Liver (tissue), 9 donors: ENCODE results near the gene SLC4A5. TPM values are rescaled to one million over a fixed set of nuclear protein-coding genes. Genes with fewer than 3 reads are reported as not detected.

Source experiments
- DNase-seq: peaks from one replicate; pipeline ENCODE4 v3.0.0-alpha.2; 2017; ENCODE audit warnings: low spot score
- H3K27ac ChIP-seq, 2 donors: one replicate each; pipeline ENCODE4 v1.7.0; 2013; ENCODE audit warnings: inconsistent platforms in 2 of 2, low read length in 2 of 2, control low read depth in 1 of 2, low read depth in 1 of 2, mild to moderate bottlenecking in 1 of 2
- H3K27me3 ChIP-seq, 4 donors: one replicate each; pipeline versions ENCODE4 v1.6.1 to v1.7.0; 2013; ENCODE audit warnings: low read length in 3 of 4, inconsistent platforms in 1 of 4, mild to moderate bottlenecking in 1 of 4, moderate library complexity in 1 of 4; ENCODE audit not compliant: control insufficient read depth in 4 of 4, insufficient read depth in 4 of 4
- H3K36me3 ChIP-seq, 4 donors: one replicate each; pipeline versions ENCODE4 v1.6.1 to v1.7.0; 2013; ENCODE audit warnings: low read length in 3 of 4, mild to moderate bottlenecking in 3 of 4, low read depth in 1 of 4, moderate library complexity in 1 of 4; ENCODE audit not compliant: control insufficient read depth in 4 of 4, insufficient read depth in 3 of 4
- H3K4me1 ChIP-seq, 4 donors: one replicate each; pipeline versions ENCODE4 v1.6.1 to v1.7.0; 2013; ENCODE audit warnings: low read length in 3 of 4, mild to moderate bottlenecking in 3 of 4, moderate library complexity in 1 of 4; ENCODE audit not compliant: control insufficient read depth in 4 of 4, insufficient read depth in 4 of 4
- H3K4me3 ChIP-seq, 3 donors: one replicate each; pipeline versions ENCODE4 v1.6.1 to v1.7.0; 2013; ENCODE audit warnings: low read length in 3 of 3, control low read depth in 1 of 3, low read depth in 1 of 3, mild to moderate bottlenecking in 1 of 3
- H3K9ac ChIP-seq, 2 donors: one replicate each; pipeline ENCODE4 v1.7.0; 2013; ENCODE audit warnings: low read length in 2 of 2, mild to moderate bottlenecking in 2 of 2, moderate library complexity in 2 of 2, control low read depth in 1 of 2, low read depth in 1 of 2
- H3K9me3 ChIP-seq, 4 donors: one replicate each; pipeline versions ENCODE4 v1.6.1 to v1.7.0; 2013; ENCODE audit warnings: low read length in 3 of 4; ENCODE audit not compliant: control insufficient read depth in 4 of 4
- EGR1 ChIP-seq, 2 donors: IDR thresholded peaks; 2 replicates each; pipeline ENCODE4 v1.6.1; 2016 to 2018; ENCODE audit warnings: antibody characterized with exemption in 2 of 2, low read depth in 2 of 2
- FOXA1 ChIP-seq: IDR thresholded peaks from 2 replicates; pipeline ENCODE4 v1.6.1; 2016; ENCODE audit warnings: antibody characterized with exemption
- FOXA2 ChIP-seq: IDR thresholded peaks from 2 replicates; pipeline ENCODE4 v1.6.1; 2016; ENCODE audit warnings: antibody characterized with exemption
- GABPA ChIP-seq, 2 donors: IDR thresholded peaks in 1 of 2; conservative IDR thresholded peaks in 1 of 2; 2 replicates each; pipeline ENCODE4 v1.6.1; 2016; ENCODE audit warnings: antibody characterized with exemption in 2 of 2, mild to moderate bottlenecking in 1 of 2, moderate library complexity in 1 of 2
- HNF4A ChIP-seq, 2 donors: conservative IDR thresholded peaks; 2 replicates each; pipeline ENCODE4 v1.6.1; 2016; ENCODE audit warnings: antibody characterized with exemption in 2 of 2, mild to moderate bottlenecking in 2 of 2
- HNF4G ChIP-seq: IDR thresholded peaks from 2 replicates; pipeline ENCODE4 v1.6.1; 2016; ENCODE audit warnings: antibody characterized with exemption
- JUND ChIP-seq, 2 donors: IDR thresholded peaks; 2 replicates each; pipeline ENCODE4 v1.6.1; 2016; ENCODE audit warnings: antibody characterized with exemption in 2 of 2
- NR2F2 ChIP-seq: IDR thresholded peaks from 2 replicates; pipeline ENCODE4 v1.6.1; 2016; ENCODE audit warnings: antibody characterized with exemption
- RAD21 ChIP-seq, 2 donors: IDR thresholded peaks; 2 replicates each; pipeline ENCODE4 v1.6.1; 2016; ENCODE audit warnings: antibody characterized with exemption in 2 of 2, mild to moderate bottlenecking in 2 of 2
- RXRA ChIP-seq, 2 donors: IDR thresholded peaks; 2 replicates each; pipeline ENCODE4 v1.6.1; 2017 to 2018; ENCODE audit warnings: antibody characterized with exemption in 2 of 2, mild to moderate bottlenecking in 1 of 2
- SP1 ChIP-seq: IDR thresholded peaks from 2 replicates; pipeline ENCODE4 v1.6.1; 2018; ENCODE audit warnings: antibody characterized with exemption, mild to moderate bottlenecking
- TAF1 ChIP-seq: conservative IDR thresholded peaks from 2 replicates; pipeline ENCODE4 v1.6.1; 2016; ENCODE audit warnings: antibody characterized with exemption, mild to moderate bottlenecking
- YY1 ChIP-seq: IDR thresholded peaks from 2 replicates; pipeline ENCODE4 v1.6.1; 2016; ENCODE audit warnings: antibody characterized with exemption, mild to moderate bottlenecking
- WGBS: extraction: QIAGEN DNeasy Blood & Tissue Kit; methylation state at CpG from one replicate; pipeline ENCODE4 v1.1.7; 2013; 5-methylcytosine and 5-hydroxymethylcytosine counted together
- polyA plus RNA-seq, 2 donors: library from polyadenylated mRNA; stranded (reverse) in 1 of 2; unstranded in 1 of 2; fragments of 200-250 nt in 1 of 2; fragments of >200 nt in 1 of 2; fragmentation: Nextera tagmentation in 1 of 2; extraction: Ambion mirVana in 1 of 2; gene quantifications; one replicate each; pipeline versions ENCODE4 v1.2.1 to v1.2.3, GENCODE V29; 2013 to 2015
- total RNA-seq, 2 donors: library from RNA; depleted of rRNA; stranded (reverse); fragments of >200 nt; gene quantifications; one replicate each; pipeline ENCODE4 v1.2.3, GENCODE V29; 2014
- TF ChIP-seq, protein P1 (sequence below): IDR thresholded peaks from 2 replicates; pipeline ENCODE4 v1.6.1; 2016; ENCODE audit warnings: antibody characterized with exemption
- TF ChIP-seq, protein P2 (sequence below): IDR thresholded peaks from 2 replicates; pipeline ENCODE4 v1.6.1; 2016; ENCODE audit warnings: antibody characterized with exemption
- TF ChIP-seq, protein P3 (sequence below): IDR thresholded peaks from 2 replicates; pipeline ENCODE4 v1.6.1; 2016; ENCODE audit warnings: antibody characterized with exemption, mild to moderate bottlenecking
- TF ChIP-seq, protein P4 (sequence below): fragments of 150-350 bp; IDR thresholded peaks from 2 replicates; pipeline ENCODE4 v1.5.1; 2017; ENCODE audit warnings: improper control_type of control experiment, low read depth, low read length; ENCODE audit not compliant: missing input control
- TF ChIP-seq, protein P5 (sequence below): IDR thresholded peaks from 2 replicates; pipeline ENCODE4 v1.6.1; 2016; ENCODE audit warnings: antibody characterized with exemption
- donor health status: healthy.
- donor health status: healthy.
- donor health status: healthy.
- donor health status: healthy.
- donor health status: healthy.

The SLC4A5 gene
- total and polyA plus RNA-seq, 4 donors, result 0.12 to 0.50 (median 0.29) TPM

DNA sequence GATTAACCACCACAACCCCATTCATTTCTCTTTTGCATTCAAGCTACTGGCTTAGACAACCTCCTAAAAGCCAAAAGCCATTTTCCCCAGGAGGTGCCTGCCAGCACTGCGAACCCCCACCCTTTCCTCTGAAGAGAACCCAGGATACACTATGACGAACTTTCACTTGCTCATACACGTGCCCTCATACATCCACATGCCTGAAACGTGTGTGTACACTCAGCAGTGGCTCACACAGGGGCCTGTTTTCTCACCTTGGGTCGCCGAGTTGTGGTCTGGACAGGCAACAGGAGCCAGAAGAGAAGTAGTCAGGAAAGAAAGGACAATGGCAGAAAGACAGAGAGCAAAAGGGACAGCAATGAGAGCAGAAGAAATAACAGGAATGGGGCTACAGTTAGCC, 29.5 kb upstream of the SLC4A5 start:
- Histone ChIP-seq H3K4me1 (no peaks in the 10 kb centered on the region), H3K36me3 (peaks cover 9 to 54% (median 34%) of the 10 kb centered on the region in 4 donors), H3K9me3 (no peaks in the 10 kb centered on the region), H3K27me3 (no peaks in the 10 kb centered on the region), H3K4me3 (no peak overlapping the region), H3K9ac (no peak overlapping the region), H3K27ac (no peak overlapping the region)
- DNase-seq, result no peak
- 94% methylated on average over 6 of the region's 6 CpGs for WGBS
- TF ChIP-seq HNF4A (conservative IDR thresholded peaks at IDR 0.05) (no peak), YY1 (no peak)

DNA sequence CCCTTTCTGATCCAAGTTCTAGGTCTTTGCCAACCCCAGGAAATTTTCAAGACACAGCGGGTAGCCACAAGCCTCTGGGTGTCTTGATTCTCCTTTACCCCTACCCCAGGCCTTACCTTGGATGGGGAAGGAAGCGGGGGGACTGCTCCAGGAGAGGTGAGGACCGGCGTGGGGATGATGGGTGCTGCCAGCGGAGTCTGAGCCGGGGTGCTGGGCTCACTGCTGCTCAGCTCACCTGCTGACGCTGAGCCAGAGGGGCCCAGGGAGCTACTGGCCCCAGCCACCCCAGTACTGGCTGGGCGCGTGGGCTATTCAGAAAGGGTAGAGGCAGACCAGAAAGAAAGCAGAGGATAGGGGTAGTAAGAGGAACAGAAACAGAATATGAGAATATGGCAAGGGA, 28.2 kb upstream of the SLC4A5 start:
- Histone ChIP-seq H3K27ac (no peak overlapping the region), H3K27me3 (no peaks in the 10 kb centered on the region), H3K36me3 (peaks cover 10 to 59% (median 40%) of the 10 kb centered on the region in 4 donors), H3K4me3 (no peak overlapping the region), H3K4me1 (no peaks in the 10 kb centered on the region), H3K9ac (no peak overlapping the region), H3K9me3 (no peaks in the 10 kb centered on the region)
- no peak for DNase-seq
- WGBS, result 98% methylated on average over 9 of the region's 9 CpGs
- TF ChIP-seq RAD21 (IDR thresholded peaks at IDR 0.05) (no peak), JUND (IDR thresholded peaks at IDR 0.05) (no peak), RXRA (IDR thresholded peaks at IDR 0.05) (no peak), HNF4G (no peak), NR2F2 (no peak), YY1 (no peak), GABPA (IDR thresholded peaks at IDR 0.05 in 1 of 2, conservative IDR thresholded peaks at IDR 0.05 in 1 of 2) (no peak), FOXA1 (no peak), TAF1 (no peak), FOXA2 (no peak), EGR1 (IDR thresholded peaks at IDR 0.05; ENCODE audit: low read depth in 2 of 2) (no peak), SP1 (no peak), HNF4A (conservative IDR thresholded peaks at IDR 0.05) (no peak)
- TF ChIP-seq, protein P1, sequence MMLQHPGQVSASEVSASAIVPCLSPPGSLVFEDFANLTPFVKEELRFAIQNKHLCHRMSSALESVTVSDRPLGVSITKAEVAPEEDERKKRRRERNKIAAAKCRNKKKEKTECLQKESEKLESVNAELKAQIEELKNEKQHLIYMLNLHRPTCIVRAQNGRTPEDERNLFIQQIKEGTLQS, result no peak
- TF ChIP-seq, protein P2, sequence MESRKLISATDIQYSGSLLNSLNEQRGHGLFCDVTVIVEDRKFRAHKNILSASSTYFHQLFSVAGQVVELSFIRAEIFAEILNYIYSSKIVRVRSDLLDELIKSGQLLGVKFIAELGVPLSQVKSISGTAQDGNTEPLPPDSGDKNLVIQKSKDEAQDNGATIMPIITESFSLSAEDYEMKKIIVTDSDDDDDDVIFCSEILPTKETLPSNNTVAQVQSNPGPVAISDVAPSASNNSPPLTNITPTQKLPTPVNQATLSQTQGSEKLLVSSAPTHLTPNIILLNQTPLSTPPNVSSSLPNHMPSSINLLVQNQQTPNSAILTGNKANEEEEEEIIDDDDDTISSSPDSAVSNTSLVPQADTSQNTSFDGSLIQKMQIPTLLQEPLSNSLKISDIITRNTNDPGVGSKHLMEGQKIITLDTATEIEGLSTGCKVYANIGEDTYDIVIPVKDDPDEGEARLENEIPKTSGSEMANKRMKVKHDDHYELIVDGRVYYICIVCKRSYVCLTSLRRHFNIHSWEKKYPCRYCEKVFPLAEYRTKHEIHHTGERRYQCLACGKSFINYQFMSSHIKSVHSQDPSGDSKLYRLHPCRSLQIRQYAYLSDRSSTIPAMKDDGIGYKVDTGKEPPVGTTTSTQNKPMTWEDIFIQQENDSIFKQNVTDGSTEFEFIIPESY, result no peak
- TF ChIP-seq, protein P3, sequence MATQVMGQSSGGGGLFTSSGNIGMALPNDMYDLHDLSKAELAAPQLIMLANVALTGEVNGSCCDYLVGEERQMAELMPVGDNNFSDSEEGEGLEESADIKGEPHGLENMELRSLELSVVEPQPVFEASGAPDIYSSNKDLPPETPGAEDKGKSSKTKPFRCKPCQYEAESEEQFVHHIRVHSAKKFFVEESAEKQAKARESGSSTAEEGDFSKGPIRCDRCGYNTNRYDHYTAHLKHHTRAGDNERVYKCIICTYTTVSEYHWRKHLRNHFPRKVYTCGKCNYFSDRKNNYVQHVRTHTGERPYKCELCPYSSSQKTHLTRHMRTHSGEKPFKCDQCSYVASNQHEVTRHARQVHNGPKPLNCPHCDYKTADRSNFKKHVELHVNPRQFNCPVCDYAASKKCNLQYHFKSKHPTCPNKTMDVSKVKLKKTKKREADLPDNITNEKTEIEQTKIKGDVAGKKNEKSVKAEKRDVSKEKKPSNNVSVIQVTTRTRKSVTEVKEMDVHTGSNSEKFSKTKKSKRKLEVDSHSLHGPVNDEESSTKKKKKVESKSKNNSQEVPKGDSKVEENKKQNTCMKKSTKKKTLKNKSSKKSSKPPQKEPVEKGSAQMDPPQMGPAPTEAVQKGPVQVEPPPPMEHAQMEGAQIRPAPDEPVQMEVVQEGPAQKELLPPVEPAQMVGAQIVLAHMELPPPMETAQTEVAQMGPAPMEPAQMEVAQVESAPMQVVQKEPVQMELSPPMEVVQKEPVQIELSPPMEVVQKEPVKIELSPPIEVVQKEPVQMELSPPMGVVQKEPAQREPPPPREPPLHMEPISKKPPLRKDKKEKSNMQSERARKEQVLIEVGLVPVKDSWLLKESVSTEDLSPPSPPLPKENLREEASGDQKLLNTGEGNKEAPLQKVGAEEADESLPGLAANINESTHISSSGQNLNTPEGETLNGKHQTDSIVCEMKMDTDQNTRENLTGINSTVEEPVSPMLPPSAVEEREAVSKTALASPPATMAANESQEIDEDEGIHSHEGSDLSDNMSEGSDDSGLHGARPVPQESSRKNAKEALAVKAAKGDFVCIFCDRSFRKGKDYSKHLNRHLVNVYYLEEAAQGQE, result no peak
- TF ChIP-seq, protein P4, sequence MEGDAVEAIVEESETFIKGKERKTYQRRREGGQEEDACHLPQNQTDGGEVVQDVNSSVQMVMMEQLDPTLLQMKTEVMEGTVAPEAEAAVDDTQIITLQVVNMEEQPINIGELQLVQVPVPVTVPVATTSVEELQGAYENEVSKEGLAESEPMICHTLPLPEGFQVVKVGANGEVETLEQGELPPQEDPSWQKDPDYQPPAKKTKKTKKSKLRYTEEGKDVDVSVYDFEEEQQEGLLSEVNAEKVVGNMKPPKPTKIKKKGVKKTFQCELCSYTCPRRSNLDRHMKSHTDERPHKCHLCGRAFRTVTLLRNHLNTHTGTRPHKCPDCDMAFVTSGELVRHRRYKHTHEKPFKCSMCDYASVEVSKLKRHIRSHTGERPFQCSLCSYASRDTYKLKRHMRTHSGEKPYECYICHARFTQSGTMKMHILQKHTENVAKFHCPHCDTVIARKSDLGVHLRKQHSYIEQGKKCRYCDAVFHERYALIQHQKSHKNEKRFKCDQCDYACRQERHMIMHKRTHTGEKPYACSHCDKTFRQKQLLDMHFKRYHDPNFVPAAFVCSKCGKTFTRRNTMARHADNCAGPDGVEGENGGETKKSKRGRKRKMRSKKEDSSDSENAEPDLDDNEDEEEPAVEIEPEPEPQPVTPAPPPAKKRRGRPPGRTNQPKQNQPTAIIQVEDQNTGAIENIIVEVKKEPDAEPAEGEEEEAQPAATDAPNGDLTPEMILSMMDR, result no peak
- TF ChIP-seq, protein P5, sequence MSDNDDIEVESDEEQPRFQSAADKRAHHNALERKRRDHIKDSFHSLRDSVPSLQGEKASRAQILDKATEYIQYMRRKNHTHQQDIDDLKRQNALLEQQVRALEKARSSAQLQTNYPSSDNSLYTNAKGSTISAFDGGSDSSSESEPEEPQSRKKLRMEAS, result no peak
